Left forelimb (tissue), 1 donor: ENCODE measurements around the gene RHBDD2.
"Not testable (repeated sequence)": the region's sequence is repeated elsewhere in the genome, so short reads cannot be mapped to it uniquely, and the experiment has no call there.

Source experiments
- DNase-seq: peaks from one replicate; pipeline ENCODE4 v3.0.0-alpha.2; 2018; ENCODE audit warnings: low spot score

The RHBDD2 gene

GRCh38 chr7:75878769-75879611 is at the start of gene RHBDD2:
Gene RHBDD2, plus strand, starts transcription at chr7:75879034. Its CDS starts 49 bp downstream, at chr7:75879083.
- DNase-seq = peak; percentile 98

- DNase-seq = not testable (repeated sequence)
Observed at GRCh38 chr7:75829656-75830055, 49.2 kb upstream of the RHBDD2 start.

GRCh38 chr7:75830978-75831377 is 47.9 kb upstream of the RHBDD2 start:
- DNase-seq = no peak

GRCh38 chr7:75833662-75834061 is 45.2 kb upstream of the RHBDD2 start:
- not testable (repeated sequence) for DNase-seq

GRCh38 chr7:75835688-75836285 is 43.0 kb upstream of the RHBDD2 start:
- DNase-seq = no peak

- no peak for DNase-seq
Observed at GRCh38 chr7:75836798-75837197, 42.0 kb upstream of the RHBDD2 start.

GRCh38 chr7:75838281-75838930 is 40.4 kb upstream of the RHBDD2 start:
- DNase-seq = not testable (repeated sequence)

GRCh38 chr7:75840029-75840428 is 38.8 kb upstream of the RHBDD2 start:
- DNase-seq = no peak

- no peak for DNase-seq
Observed at GRCh38 chr7:75842836-75843446, 35.9 kb upstream of the RHBDD2 start.

- DNase-seq = no peak
Observed at GRCh38 chr7:75843613-75844116, 35.2 kb upstream of the RHBDD2 start.

- DNase-seq = no peak
Observed at GRCh38 chr7:75844158-75844557, 34.7 kb upstream of the RHBDD2 start.

GRCh38 chr7:75845132-75845531 is 33.7 kb upstream of the RHBDD2 start:
- DNase-seq = not testable (repeated sequence)

- no peak for DNase-seq
Observed at GRCh38 chr7:75847707-75848106, 31.1 kb upstream of the RHBDD2 start.

- DNase-seq = no peak
Observed at GRCh38 chr7:75849573-75849972, 29.3 kb upstream of the RHBDD2 start.

GRCh38 chr7:75850235-75850634 is 28.6 kb upstream of the RHBDD2 start:
- DNase-seq = no peak

GRCh38 chr7:75854233-75854632 is 24.6 kb upstream of the RHBDD2 start:
- no peak for DNase-seq

- DNase-seq = not testable (repeated sequence)
Observed at GRCh38 chr7:75854813-75855345, 24.0 kb upstream of the RHBDD2 start.

- no peak for DNase-seq
Observed at GRCh38 chr7:75856536-75856935, 22.3 kb upstream of the RHBDD2 start.

GRCh38 chr7:75858410-75858809 is 20.4 kb upstream of the RHBDD2 start:
- DNase-seq = no peak

- no peak for DNase-seq
Observed at GRCh38 chr7:75861636-75862035, 17.2 kb upstream of the RHBDD2 start.

- DNase-seq = not testable (repeated sequence)
Observed at GRCh38 chr7:75864251-75864650, 14.6 kb upstream of the RHBDD2 start.

- no peak for DNase-seq
Observed at GRCh38 chr7:75866114-75866488, 12.7 kb upstream of the RHBDD2 start.
